Breast epithelium (tissue), 3 donors: ENCODE measurements around the gene FTO.

Experiments used
- POLR2A ChIP-seq: fragments of 450-650 bp; IDR thresholded peaks from one replicate; pipeline ENCODE4 v1.6.1; 2016; ENCODE audit warnings: antibody characterized with exemption, mild to moderate bottlenecking, moderate library complexity
- TF ChIP-seq, protein P1 (sequence below), 3 donors: fragments of 450-650 bp; IDR thresholded peaks; one replicate each; pipeline ENCODE4 v1.5.1; 2016 to 2017; ENCODE audit warnings: antibody characterized with exemption in 3 of 3, mild to moderate bottlenecking in 3 of 3, moderate library complexity in 3 of 3

DNA sequence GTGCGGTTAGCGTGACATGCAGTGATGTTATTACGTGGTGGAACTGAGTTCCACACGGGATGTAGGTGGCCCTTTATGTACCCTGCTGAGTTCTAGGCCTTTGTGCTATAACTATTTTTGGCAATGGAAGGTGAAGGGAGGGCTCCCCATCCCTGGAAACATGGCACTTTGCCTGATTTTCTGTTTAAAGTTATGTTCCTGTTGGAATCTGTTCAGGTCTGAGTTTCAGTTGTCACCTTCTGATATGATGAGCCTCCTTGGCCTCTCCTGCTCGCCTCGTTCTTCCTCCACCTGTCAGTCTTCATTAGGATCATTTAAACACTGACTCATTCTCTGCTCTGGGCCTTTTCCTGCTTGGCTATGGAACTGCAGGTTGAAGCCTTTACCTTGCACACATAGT lies 200.6 kb downstream of the FTO start:
- TF ChIP-seq POLR2A, result no peak
- TF ChIP-seq, protein P1, sequence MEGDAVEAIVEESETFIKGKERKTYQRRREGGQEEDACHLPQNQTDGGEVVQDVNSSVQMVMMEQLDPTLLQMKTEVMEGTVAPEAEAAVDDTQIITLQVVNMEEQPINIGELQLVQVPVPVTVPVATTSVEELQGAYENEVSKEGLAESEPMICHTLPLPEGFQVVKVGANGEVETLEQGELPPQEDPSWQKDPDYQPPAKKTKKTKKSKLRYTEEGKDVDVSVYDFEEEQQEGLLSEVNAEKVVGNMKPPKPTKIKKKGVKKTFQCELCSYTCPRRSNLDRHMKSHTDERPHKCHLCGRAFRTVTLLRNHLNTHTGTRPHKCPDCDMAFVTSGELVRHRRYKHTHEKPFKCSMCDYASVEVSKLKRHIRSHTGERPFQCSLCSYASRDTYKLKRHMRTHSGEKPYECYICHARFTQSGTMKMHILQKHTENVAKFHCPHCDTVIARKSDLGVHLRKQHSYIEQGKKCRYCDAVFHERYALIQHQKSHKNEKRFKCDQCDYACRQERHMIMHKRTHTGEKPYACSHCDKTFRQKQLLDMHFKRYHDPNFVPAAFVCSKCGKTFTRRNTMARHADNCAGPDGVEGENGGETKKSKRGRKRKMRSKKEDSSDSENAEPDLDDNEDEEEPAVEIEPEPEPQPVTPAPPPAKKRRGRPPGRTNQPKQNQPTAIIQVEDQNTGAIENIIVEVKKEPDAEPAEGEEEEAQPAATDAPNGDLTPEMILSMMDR (IDR thresholded peaks at IDR 0.05), result no peak
